Measurements from ENCODE around the gene LRP1B.

DNA sequence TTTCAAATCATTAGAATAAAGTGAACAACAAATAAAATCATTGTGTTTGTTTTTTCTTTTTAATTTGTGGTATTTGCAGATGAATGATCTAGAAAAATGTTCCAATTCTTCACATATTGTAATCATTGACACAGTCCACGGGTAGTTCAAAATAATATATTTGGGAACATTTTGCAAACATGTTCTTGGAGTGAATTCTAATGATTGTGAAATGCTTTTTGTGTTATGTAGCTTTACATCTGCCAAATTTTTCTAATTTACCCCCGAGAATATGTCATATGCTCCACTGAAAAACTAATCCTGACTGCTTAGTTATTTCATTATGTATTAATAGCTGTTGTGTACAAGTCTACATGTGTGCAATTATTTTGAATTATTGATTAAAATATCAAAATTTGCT, 1882.2 kb downstream of the LRP1B start:
- no peak for TF ChIP-seq EZH2phosphoT487 (IDR thresholded peaks at IDR 0.05; ENCODE audit: insufficient read depth, low read depth)
- no peak for TF ChIP-seq EZH2 (IDR thresholded peaks at IDR 0.05; ENCODE audit: insufficient read depth, poor library complexity, severe bottlenecking)
